Neutrophil (primary cell): ENCODE measurements around the gene CWH43.
A peak's percentile ranks its signal among the peaks of the same experiment; 100 is the strongest.

ENCODE experiments used
- H3K27ac ChIP-seq: fragments of 200-600 bp; sonication (generic); 2 replicates; pipeline ENCODE4 v1.5.1; 2016; ENCODE audit warnings: mild to moderate bottlenecking, moderate library complexity
- H3K27me3 ChIP-seq: fragments of 200-600 bp; sonication (generic); 2 replicates; pipeline ENCODE4 v1.6.0; 2016; ENCODE audit warnings: mild to moderate bottlenecking
- H3K36me3 ChIP-seq: fragments of 200-600 bp; sonication (generic); 2 replicates; pipeline ENCODE4 v1.5.1; 2017
- H3K4me1 ChIP-seq, 2 experiments: fragments of 200-600 bp in 1 of 2; sonication (generic) in 1 of 2; 1 replicate in 1 of 2; 2 replicates in 1 of 2; pipeline versions ENCODE4 v1.5.1 to v1.6.1; 2013 to 2016; ENCODE audit warnings: low read depth in 1 of 2, low read length in 1 of 2, mild to moderate bottlenecking in 1 of 2, moderate library complexity in 1 of 2; ENCODE audit not compliant: control insufficient read depth in 1 of 2, insufficient read depth in 1 of 2
- H3K4me3 ChIP-seq, 2 experiments: fragments of 200-600 bp in 1 of 2; sonication (generic) in 1 of 2; 1 replicate in 1 of 2; 2 replicates in 1 of 2; pipeline ENCODE4 v1.5.1; 2013 to 2016; ENCODE audit warnings: low read depth in 1 of 2, low read length in 1 of 2, mild to moderate bottlenecking in 1 of 2, moderate library complexity in 1 of 2
- H3K9me3 ChIP-seq: fragments of 200-600 bp; sonication (generic); 2 replicates; pipeline ENCODE4 v1.5.1; 2016
- TF ChIP-seq, protein P1 (sequence below): fragments of 200-600 bp; sonication (generic); IDR thresholded peaks from 2 replicates; pipeline ENCODE4 v1.5.1; 2016; ENCODE audit warnings: antibody characterized with exemption

The CWH43 gene

DNA sequence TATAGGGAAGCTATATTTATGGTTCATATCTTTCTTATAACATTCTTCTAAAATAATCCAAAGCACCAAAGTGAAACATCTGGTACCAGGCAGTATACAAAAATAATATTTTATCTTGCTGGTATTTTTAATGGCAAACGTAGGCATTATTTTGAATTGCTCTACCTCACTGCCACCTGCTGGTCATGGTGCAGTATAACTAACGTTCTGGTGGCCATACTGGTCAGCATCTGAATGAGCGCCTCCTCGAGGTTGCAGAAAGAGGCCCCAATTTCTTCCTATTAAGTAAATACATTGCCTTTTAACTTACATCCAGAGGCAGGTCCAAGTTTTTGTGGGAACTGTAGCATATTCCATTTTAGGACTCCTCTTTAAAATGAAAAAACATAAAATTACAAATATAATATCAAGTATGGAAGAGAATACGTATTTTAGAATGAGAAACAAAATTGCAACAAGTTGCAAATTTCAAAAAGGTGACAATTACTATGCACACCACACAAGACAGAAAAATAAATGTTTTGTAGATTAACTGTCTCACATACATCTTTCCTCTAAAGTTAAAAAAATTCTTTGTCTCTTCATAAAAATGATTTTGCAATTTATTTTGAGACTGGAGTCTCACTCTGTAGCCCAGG is 22.9 kb upstream of the CWH43 start:
- H3K27ac ChIP-seq = no peak overlapping the region
- TF ChIP-seq, protein P1, sequence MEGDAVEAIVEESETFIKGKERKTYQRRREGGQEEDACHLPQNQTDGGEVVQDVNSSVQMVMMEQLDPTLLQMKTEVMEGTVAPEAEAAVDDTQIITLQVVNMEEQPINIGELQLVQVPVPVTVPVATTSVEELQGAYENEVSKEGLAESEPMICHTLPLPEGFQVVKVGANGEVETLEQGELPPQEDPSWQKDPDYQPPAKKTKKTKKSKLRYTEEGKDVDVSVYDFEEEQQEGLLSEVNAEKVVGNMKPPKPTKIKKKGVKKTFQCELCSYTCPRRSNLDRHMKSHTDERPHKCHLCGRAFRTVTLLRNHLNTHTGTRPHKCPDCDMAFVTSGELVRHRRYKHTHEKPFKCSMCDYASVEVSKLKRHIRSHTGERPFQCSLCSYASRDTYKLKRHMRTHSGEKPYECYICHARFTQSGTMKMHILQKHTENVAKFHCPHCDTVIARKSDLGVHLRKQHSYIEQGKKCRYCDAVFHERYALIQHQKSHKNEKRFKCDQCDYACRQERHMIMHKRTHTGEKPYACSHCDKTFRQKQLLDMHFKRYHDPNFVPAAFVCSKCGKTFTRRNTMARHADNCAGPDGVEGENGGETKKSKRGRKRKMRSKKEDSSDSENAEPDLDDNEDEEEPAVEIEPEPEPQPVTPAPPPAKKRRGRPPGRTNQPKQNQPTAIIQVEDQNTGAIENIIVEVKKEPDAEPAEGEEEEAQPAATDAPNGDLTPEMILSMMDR = peak; percentile 58

GRCh38 chr4:48967101-48967500 is 19.0 kb upstream of the CWH43 start:
- Histone ChIP-seq H3K27me3 (no peaks in the 10 kb centered on the region), H3K36me3 (no peaks in the 10 kb centered on the region), H3K4me3 (no peak overlapping the region), H3K4me1 (no peaks in the 10 kb centered on the region), H3K9me3 (no peaks in the 10 kb centered on the region), H3K27ac (no peak overlapping the region)
- TF ChIP-seq, protein P1 = no peak

More for the DNA sequence above, 22.9 kb upstream of the CWH43 start:
- Histone ChIP-seq H3K4me3 (no peak overlapping the region), H3K9me3 (no peaks in the 10 kb centered on the region), H3K36me3 (no peaks in the 10 kb centered on the region), H3K4me1 (no peaks in the 10 kb centered on the region), H3K27me3 (no peaks in the 10 kb centered on the region)

DNA sequence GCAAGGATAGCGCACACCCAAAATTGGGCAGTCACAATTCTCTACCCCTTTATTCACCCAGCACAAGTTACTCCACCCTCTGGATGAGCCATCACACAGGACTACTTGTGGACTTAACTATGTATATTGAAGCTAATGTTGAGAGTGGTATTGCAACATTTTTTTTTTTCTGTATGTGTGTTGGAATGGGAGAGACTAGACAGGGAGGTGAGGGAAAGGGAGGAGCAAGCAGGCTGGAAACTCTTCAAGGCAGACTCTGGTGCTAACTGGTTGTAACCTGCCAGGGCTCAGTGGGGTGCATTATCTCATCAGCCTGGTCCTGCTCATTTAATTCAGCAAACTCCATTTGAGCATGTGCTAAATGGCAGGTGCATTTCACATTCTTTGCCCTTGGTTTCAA is 18.4 kb upstream of the CWH43 start:
- Histone ChIP-seq H3K4me1 (no peaks in the 10 kb centered on the region), H3K36me3 (no peaks in the 10 kb centered on the region), H3K4me3 (no peak overlapping the region), H3K27me3 (no peaks in the 10 kb centered on the region), H3K27ac (no peak overlapping the region), H3K9me3 (no peaks in the 10 kb centered on the region)
- TF ChIP-seq, protein P1 = no peak

DNA sequence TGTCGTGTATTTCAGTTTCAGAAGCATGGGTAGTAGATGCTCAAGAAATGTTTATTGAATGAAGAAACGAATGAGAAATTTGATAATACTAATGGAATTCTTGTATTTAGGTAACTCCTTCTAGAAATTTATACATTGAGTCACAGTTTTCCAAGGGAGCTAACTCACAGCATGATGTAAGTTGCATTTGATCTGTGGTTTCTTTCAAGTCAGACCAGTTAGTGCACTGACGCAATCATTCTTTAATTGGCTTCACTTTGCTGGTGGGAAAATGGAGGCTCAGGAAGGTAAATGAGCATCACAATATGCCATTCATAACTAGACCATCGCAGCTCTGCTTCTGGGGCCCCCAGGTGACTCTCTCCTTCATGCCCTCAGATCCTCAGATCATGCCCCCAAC is 17.3 kb upstream of the CWH43 start:
- Histone ChIP-seq H3K4me3 (no peak overlapping the region), H3K27ac (no peak overlapping the region), H3K36me3 (no peaks in the 10 kb centered on the region), H3K27me3 (no peaks in the 10 kb centered on the region), H3K9me3 (no peaks in the 10 kb centered on the region), H3K4me1 (no peaks in the 10 kb centered on the region)
- TF ChIP-seq, protein P1 = no peak

DNA sequence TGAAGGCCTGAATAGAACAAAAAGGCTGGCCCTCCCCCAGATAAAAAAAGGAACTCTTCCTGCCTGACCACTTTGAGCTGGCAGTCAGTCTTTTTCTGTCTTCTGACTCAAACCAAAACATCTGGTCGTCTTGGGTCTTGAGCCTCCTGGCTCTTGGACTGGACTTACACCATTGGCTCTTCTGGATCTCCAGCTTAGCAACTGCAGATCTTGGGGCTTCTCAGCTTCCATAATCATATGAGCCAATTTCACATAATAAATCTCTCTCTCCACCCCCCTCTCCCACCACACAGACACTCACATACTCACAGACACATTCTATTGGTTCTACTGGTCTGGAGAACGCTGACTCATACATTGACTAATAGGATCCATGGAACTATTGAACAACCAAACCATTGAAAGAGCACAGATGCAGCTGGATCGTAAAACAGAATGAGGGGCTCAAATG is 15.6 kb upstream of the CWH43 start:
- H3K4me3 ChIP-seq = no peak overlapping the region
- H3K4me1 ChIP-seq = no peaks in the 10 kb centered on the region
- no peaks in the 10 kb centered on the region for H3K36me3 ChIP-seq
- H3K9me3 ChIP-seq = no peaks in the 10 kb centered on the region
- H3K27me3 ChIP-seq = peaks cover 9% of the 10 kb centered on the region
- TF ChIP-seq, protein P1 = no peak
- H3K27ac ChIP-seq = no peak overlapping the region
